Measurements from ENCODE around the gene DCDC2C. TPM values are rescaled to one million over a fixed set of nuclear protein-coding genes. Genes with fewer than 3 reads are reported as not detected.

The DCDC2C gene
- total and polyA plus RNA-seq, 9 of the 15 experiments (the other 6 are each of a cell fraction or from before 2014, with no cell fraction given), result not detected

GRCh38 chr2:3754795-3755194, 51.4 kb downstream of the DCDC2C start:
- H2AFZ ChIP-seq (ENCODE audit: low read depth, low read length), result no peak overlapping the region
- ChIA-PET POLR2A (no interaction called here), CTCF (ENCODE audit: low intra/inter-chr PET ratio) (no interaction called here)
- H3K27ac ChIP-seq (ENCODE audit: extremely low read depth, low read depth, low read length), result no peak overlapping the region
- ATAC-seq (no peak), DNase-seq (ENCODE audit: extremely low read depth in 1 of 4, low spot score in 3 of 4) (no peak), FAIRE-seq (no peak)
- H3K9ac ChIP-seq (ENCODE audit: insufficient read depth in 1 of 2, low read depth in 2 of 2, low read length in 2 of 2), result no peak overlapping the region
- 2% methylated on average over 3 of the region's 3 CpGs for WGBS (ENCODE audit: insufficient coverage, low coverage, missing lambda C conversion rate)
- peaks cover 17 to 22% of the 10 kb centered on the region in 2 experiments; a peak in 4 of 5 replicates for H3K27me3 ChIP-seq (ENCODE audit: control insufficient read depth in 2 of 2, insufficient read depth in 2 of 2, low read length in 2 of 2)
- no peak overlapping the region for H3K4me3 ChIP-seq
- in situ Hi-C loops (cut with MboI) (no loop called here), intact Hi-C loops (cut with micrococcal nuclease) (no loop called here)
- H3K79me2 ChIP-seq (ENCODE audit: control insufficient read depth, insufficient read depth, low read length), result no peaks in the 10 kb centered on the region
- no peaks in the 10 kb centered on the region for H4K20me1 ChIP-seq (replicated peaks; ENCODE audit: control insufficient read depth, insufficient read depth, low read length)
- no peaks in the 10 kb centered on the region for H3K36me3 ChIP-seq (ENCODE audit: control insufficient read depth, insufficient read depth, low read length)
- H3K9me3 ChIP-seq (replicated peaks; ENCODE audit: control insufficient read depth, insufficient read depth, low read depth, low read length), result peaks cover 9% of the 10 kb centered on the region
- H3K9me1 ChIP-seq (ENCODE audit: control insufficient read depth, insufficient read depth, low read length), result no peaks in the 10 kb centered on the region
- H3K4me1 ChIP-seq (replicated peaks in 1 of 2; ENCODE audit: control insufficient read depth in 2 of 2, insufficient read depth in 2 of 2, low read length in 2 of 2), result no peaks in the 10 kb centered on the region
- H3K4me2 ChIP-seq (ENCODE audit: insufficient read depth, low read length), result no peak overlapping the region
- no peak for TF ChIP-seq ZFP36 (IDR thresholded peaks at IDR 0.05; ENCODE audit: low read depth, low read length, partially characterized antibody)
- TF ChIP-seq ZMIZ1 (IDR thresholded peaks at IDR 0.05; ENCODE audit: low read depth in 2 of 2, low read length in 2 of 2), result no peak
- TF ChIP-seq ETS2 (tag; IDR thresholded peaks at IDR 0.05; ENCODE audit: borderline replicate concordance, poor library complexity, severe bottlenecking), result no peak
- TF ChIP-seq TEAD2 (tag; IDR thresholded peaks at IDR 0.05), result no peak
- no TSS peak for BruUV-seq (replicated peaks)
